GM10248 (cell line): Measurements from ENCODE around the gene NHS.

Source experiments
- CTCF ChIA-PET: fragments of 300-600 bp; sonication (Branson Sonifier 250); formaldehyde crosslinking; extraction: SDS; loops from one replicate; lab custom pipeline; 2021; ENCODE audit warnings: antibody characterized with exemption; lab: Yijun Ruan, JAX
- POLR2A ChIA-PET: fragments of 350-650 bp; sonication (Branson Sonifier 250); formaldehyde crosslinking; extraction: SDS; loops from one replicate; lab custom pipeline; 2020; ENCODE audit warnings: antibody characterized with exemption; lab: Yijun Ruan, JAX
- DNase-seq: peaks from one replicate; pipeline ENCODE4 v3.0.0; 2012; ENCODE audit errors: extremely low spot score
- TF ChIP-seq, protein P1 (sequence below): IDR thresholded peaks from 2 replicates; pipeline ENCODE4 v1.5.1; 2012; ENCODE audit warnings: mild to moderate bottlenecking, low read depth; ENCODE audit errors: extremely low read depth, missing control alignments, control extremely low read depth

Gene NHS

DNA sequence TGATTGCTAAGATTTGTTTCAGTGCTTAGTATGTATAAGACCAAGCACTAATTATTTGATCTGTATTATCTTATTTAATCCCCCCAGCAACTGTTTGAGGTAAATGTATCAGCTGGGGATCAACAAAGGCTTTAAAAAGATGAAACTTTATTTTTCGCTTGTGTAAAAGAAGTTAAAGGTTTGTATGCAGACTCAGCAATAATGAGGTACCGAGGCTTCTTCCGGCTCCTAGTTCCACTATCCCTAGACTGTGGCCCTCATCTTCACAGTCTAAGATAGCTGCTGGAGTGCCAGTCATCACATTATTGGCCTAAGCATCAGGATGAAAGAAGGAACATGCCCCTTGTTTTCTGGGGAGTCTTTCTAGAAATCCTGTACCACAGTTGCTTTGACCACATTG is 256.6 kb downstream of the NHS start:
- no peak for DNase-seq
- POLR2A ChIA-PET, result no interaction called here
- TF ChIP-seq, protein P1, sequence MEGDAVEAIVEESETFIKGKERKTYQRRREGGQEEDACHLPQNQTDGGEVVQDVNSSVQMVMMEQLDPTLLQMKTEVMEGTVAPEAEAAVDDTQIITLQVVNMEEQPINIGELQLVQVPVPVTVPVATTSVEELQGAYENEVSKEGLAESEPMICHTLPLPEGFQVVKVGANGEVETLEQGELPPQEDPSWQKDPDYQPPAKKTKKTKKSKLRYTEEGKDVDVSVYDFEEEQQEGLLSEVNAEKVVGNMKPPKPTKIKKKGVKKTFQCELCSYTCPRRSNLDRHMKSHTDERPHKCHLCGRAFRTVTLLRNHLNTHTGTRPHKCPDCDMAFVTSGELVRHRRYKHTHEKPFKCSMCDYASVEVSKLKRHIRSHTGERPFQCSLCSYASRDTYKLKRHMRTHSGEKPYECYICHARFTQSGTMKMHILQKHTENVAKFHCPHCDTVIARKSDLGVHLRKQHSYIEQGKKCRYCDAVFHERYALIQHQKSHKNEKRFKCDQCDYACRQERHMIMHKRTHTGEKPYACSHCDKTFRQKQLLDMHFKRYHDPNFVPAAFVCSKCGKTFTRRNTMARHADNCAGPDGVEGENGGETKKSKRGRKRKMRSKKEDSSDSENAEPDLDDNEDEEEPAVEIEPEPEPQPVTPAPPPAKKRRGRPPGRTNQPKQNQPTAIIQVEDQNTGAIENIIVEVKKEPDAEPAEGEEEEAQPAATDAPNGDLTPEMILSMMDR, result no peak
- CTCF ChIA-PET, result no interaction called here

DNA sequence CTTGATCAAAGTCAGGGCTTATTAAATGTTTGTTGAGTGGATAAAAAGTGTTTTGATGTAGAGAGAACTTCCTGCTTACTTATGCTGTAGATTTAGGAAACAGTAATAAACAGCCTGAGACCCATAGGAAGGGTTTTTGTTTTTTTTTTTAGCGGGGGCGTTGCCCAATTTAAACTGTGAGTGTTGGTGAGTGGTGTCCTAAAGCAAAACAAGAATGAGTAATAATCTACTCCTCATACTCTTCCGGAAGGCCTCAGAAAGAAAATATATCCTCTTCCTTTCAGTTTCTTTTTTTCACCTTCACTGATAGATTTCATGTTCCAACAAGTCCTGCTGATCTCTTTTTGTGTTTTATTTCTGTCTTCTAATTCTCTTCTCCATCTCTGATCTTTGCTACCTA is 257.9 kb downstream of the NHS start:
- CTCF ChIA-PET, result no interaction called here
- POLR2A ChIA-PET, result no interaction called here
- TF ChIP-seq, protein P1, result no peak
- no peak for DNase-seq

DNA sequence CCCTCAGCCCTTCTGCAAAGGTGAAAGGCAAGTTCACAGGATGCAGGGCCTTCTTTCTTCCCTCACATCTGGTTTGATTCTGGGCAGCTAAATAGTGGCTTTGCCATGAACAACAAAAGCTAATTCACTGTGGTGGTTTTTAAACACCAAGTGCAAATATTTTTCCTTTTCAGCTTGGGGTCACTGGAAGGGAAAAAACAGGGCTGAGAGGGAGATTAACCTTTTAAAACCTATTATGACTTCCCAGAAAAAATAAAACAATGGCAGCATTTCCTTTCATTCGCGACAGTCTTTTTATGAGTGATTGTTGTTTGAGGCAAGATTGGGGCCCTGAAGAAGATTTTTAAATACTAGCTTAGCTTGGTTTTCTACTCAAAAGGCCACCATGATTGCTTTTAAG is 258.5 kb downstream of the NHS start:
- POLR2A ChIA-PET, result no interaction called here
- TF ChIP-seq, protein P1, result no peak
- CTCF ChIA-PET, result no interaction called here
- DNase-seq, result no peak

DNA sequence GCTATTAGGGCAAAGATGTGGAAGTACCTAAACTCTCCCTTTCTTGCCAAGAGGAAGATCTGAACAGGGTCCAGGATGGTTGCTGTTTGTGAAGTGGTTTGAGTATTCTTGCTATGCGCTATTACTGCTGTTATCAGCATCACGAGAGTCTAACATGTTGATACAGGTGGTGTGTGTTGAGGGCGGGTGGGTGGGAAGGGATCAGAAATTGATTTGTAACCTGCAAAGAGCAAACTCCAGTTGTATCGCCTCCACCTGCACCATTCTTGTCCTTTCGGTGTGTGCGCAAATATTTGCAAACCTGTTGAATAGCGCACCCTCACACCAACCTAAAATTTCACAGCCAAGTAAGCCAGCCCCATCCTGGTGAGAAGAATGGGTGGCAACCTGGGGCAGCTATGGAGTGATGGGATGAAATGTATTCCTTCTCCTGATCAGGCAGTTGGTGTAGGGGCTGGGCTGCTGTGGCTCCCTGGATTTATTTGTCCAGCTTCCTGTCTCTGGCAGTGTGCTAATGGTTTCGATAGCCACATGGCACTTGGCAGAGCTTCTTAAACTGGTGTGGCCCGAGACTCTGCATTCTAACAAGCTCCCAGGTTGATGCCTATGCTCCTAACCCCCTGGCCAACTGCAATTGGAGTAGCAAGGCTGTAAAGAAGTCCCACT is 259.7 kb downstream of the NHS start:
- CTCF ChIA-PET, result interaction anchor here (1.8 kb wide), 1 partner anchor 13 kb away, joined by 4 read pairs; no protein-coding TSS in a partner anchor
- TF ChIP-seq, protein P1, result no peak
- no peak for DNase-seq
- POLR2A ChIA-PET, result no interaction called here

DNA sequence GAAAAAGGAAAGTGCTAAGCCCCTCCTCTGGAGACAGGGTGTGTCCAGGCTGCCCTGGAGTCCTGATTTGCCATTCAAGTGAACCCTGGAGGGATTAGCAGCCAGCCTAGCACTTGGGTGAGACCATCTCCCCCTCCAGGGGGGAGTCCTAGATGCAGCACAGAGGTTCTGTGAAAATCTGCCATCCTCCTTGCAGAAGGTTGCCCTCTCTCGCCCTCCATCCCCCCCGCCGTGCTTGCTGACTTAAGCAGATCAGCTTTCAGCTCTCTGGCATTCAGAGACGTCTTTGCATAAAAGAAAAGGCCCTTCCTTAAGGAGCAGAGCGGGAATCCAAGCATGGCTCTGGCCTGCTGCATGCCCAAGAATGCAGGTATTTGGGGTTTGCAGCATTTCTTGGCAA is 260.2 kb downstream of the NHS start:
- TF ChIP-seq, protein P1, result no peak
- no peak for DNase-seq
- POLR2A ChIA-PET, result no interaction called here
- CTCF ChIA-PET, result interaction anchor here (1.8 kb wide), 1 partner anchor 14 kb away, joined by 4 read pairs; no protein-coding TSS in a partner anchor

DNA sequence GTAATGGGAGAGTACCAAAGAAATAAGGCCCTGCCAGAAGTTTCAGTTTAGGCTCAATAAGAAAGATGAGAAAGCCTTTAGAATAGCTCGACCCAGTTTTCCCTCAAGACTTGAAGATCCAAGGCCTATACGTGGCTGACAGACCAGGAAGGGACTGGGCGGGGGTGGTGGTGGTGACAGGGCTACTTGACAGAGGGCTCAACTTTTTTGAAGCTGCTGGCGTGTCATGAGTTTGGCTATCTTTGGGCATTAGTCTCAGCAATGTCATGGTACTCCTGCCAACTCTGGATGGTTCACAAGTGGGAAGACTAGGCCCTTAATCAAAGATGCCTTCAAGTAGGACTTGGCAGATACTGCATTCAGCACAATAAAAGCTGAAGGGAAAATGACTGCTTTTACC is 262.2 kb downstream of the NHS start:
- POLR2A ChIA-PET, result no interaction called here
- TF ChIP-seq, protein P1, result no peak
- CTCF ChIA-PET, result no interaction called here
- no peak for DNase-seq
